DMS53 treated with DMSO at 0.1 percent for 48 hours (cell line): ENCODE data around the gene EXOC3L1.

Experiments
- DNase-seq: peaks from one replicate; lab custom pipeline; 2025; ENCODE audit not compliant: unreplicated experiment; lab: John Stamatoyannopoulos, UW

EXOC3L1 gene

GRCh38 chr16:67216612-67217490 is 26.9 kb upstream of the EXOC3L1 start:
- no peak for DNase-seq

DNA sequence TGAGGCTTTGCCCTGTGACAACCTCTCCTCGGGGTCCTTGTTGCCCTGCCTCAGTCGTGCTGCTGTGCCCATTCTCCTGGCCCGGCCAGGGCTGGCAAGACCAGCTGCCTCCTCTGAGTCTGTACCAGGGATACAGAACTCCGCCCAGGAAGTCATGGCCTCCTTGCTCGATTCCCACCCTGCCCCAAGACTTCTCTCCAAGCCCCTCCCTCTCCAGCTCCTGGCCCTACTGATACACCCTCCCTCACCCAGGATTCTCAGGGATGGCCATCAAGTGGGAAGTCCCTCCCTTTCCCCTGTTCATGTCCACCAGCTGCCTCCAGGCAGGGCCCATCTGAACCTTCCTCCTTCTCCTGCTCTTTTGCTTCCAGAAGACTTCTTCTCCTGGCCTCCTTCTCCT is 25.8 kb upstream of the EXOC3L1 start:
- DNase-seq = no peak

GRCh38 chr16:67213197-67214019 is 23.5 kb upstream of the EXOC3L1 start:
- DNase-seq = no peak

GRCh38 chr16:67212766-67213165 is 22.8 kb upstream of the EXOC3L1 start:
- DNase-seq = no peak

GRCh38 chr16:67211674-67212073 is 21.7 kb upstream of the EXOC3L1 start:
- no peak for DNase-seq

- DNase-seq = no peak
Observed at GRCh38 chr16:67210069-67210937, 20.4 kb upstream of the EXOC3L1 start.

DNA sequence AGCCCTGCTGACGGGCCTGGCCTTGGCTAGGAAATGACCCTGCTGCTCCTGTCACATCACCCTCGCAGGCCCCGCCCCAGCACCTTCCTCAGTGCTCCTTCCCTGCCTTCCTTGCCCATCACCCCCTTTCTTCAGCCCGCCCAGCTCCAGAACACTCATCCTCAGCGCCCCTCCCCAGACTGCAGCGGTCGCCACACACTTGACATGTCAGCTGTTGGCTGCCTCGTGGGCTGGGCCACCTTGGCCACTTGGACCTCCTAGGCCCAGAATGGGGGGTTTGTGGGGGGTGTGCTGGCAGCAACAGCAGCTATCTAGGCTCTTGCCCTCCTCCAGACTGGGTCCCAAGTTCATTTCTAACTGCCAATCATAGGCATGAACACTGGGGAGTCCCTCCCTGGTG is 19.6 kb upstream of the EXOC3L1 start:
- DNase-seq = no peak

GRCh38 chr16:67208154-67208896 is 18.4 kb upstream of the EXOC3L1 start:
- DNase-seq = no peak

- DNase-seq = peak; percentile 6
Observed at GRCh38 chr16:67207249-67208091, 17.5 kb upstream of the EXOC3L1 start.

- DNase-seq = no peak
Observed at GRCh38 chr16:67206838-67207248, 16.9 kb upstream of the EXOC3L1 start.

GRCh38 chr16:67206129-67206837 is 16.3 kb upstream of the EXOC3L1 start:
- no peak for DNase-seq

DNA sequence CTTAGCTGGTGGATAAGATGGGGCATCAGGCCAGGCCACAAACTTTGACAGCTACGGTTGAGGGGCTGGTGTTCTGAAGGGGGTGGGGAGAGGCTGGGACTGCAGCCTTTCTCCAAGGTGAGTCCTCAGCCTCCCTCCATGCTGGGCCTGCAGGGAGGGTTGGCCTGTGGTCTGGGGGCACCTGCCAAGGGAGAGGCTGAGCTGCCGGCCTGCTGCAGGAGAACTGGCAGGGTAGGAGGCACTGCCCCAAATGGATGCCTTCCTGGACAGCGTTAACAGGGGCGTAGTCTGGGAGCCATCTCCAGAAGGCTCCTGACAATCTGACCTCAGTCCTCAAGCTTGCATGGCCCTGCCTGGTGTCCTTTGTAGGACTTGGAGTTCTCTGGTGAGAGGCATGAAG is 14.1 kb upstream of the EXOC3L1 start:
- no peak for DNase-seq

DNA sequence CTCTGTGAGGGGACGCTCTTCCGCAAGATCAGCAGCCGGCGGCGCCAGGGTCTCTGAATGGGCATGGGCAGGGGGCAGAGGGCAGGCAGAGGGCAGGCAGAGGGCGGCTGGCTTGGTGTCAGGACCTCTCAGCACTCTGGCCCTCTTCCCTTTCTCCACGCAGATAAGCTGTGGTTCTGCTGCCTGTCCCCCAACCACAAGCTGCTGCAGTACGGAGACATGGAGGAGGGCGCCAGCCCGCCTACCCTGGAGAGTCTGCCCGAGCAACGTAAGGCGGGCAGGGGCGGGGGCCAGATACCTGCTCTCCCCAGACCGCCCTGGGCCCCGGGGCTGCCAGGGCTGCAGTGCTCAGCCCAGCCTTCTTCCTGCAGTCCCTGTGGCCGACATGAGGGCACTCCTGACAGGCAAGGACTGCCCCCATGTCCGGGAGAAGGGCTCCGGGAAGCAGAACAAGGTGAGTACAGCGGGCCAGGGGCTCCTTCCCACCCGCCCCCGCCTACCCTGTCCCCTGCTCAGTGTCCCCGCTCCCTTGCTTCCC is 13.1 kb upstream of the EXOC3L1 start:
- DNase-seq = no peak

GRCh38 chr16:67202426-67202825 is 12.5 kb upstream of the EXOC3L1 start:
- no peak for DNase-seq

GRCh38 chr16:67201411-67202345 is 11.7 kb upstream of the EXOC3L1 start:
- DNase-seq = no peak

DNA sequence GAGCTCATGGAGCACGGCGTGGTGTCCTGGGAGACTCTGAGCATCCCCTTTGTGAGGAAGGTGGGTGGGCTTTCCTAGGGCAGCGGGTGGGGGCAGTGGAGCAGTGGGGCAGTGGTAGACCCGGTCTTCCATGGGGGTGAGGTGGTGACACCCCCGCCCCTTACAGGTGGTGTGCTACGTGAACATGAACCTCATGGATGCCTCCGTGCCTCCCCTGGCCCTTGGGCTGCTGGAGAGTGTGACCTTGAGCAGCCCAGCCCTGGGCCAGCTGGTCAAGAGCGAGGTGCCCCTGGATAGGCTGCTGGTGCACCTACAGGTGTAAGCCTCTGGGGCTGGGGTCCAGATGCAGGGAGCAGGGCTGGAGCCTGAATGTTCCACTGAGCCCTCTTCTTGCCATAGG is 10.6 kb upstream of the EXOC3L1 start:
- DNase-seq = no peak

GRCh38 chr16:67199808-67200198 is 9.9 kb upstream of the EXOC3L1 start:
- no peak for DNase-seq
